ENCODE data around the gene F8.
"Not testable (repeated sequence)": the region's sequence is repeated elsewhere in the genome, so short reads cannot be mapped to it uniquely, and the experiment has no call there.

- not testable (repeated sequence) for TF ChIP-seq ZNF664 (tag by site-specific recombination; IDR thresholded peaks at IDR 0.05); ZNF138 (tag by site-specific recombination; IDR thresholded peaks at IDR 0.05; ENCODE audit: borderline replicate concordance); CTCF (tag by site-specific recombination; IDR thresholded peaks at IDR 0.05); ZNF660 (tag by site-specific recombination; IDR thresholded peaks at IDR 0.05); GFI1B (tag by site-specific recombination; IDR thresholded peaks at IDR 0.05); REST (tag by site-specific recombination; IDR thresholded peaks at IDR 0.05); ZNF280C (tag by site-specific recombination; IDR thresholded peaks at IDR 0.05); ZNF19 (tag by site-specific recombination; IDR thresholded peaks at IDR 0.05; ENCODE audit: low read depth); ZNF362 (tag by site-specific recombination; IDR thresholded peaks at IDR 0.05); ZNF704 (tag by site-specific recombination; IDR thresholded peaks at IDR 0.05); ZNF692 (tag by site-specific recombination; IDR thresholded peaks at IDR 0.05); ZNF677 (tag by site-specific recombination; IDR thresholded peaks at IDR 0.05); GLIS1 (tag by site-specific recombination; IDR thresholded peaks at IDR 0.05)
These were observed 15.4 kb downstream of the F8 start for GRCh38 chrX:155006913-155007671.

Data from HEK293 (cell line).